Measurements from ENCODE around the gene UQCRH.

The UQCRH gene

DNA sequence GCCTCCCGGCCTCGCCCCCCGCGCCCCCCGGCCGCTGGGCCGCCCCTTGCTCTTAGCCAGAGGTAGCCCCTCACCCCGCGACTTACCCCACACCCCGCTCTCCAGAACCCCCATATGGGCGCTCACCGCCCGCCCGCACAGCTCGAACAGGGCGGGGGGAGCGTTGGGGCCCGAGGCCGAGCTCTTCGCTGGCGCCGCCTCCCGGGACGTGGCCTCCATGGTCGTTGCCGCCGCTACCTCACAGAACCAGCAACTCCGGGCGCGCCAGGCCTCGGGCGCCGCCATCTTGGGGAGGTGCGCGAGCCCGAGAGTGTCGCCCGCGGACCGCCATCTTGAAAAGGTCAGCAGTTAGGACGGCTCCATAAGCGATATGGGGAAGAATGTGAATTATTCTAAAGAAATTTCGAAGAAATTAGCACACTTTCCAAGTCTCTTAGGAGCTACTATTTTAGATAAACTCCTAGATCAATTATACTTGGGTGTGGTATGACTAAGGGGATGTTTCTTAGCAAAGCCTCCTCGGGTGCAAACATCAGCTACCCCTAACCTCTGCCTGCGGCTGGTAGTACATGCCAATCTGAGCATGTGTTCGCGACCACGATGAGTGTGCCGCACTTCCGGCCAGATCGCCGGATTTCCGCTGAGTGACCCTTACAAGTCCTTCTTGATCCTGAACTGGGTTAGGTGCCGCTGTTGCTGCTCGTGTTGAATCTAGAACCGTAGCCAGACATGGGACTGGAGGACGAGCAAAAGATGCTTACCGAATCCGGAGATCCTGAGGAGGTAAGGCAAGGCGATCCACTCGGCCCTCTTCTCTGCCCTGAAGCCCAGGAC lies at the start of gene UQCRH, which contains the start of gene LRRC41:
UQCRH (plus strand) TSS at position 661 of the 834 bp plus-strand sequence; CDS start at position 730, 69 bp downstream.
LRRC41 (minus strand) TSS at position 579 of the 834 bp plus-strand sequence; CDS start at position 285, 294 bp downstream.
- DNase-seq (ENCODE audit: low spot score) = peak; percentile 95

DNA sequence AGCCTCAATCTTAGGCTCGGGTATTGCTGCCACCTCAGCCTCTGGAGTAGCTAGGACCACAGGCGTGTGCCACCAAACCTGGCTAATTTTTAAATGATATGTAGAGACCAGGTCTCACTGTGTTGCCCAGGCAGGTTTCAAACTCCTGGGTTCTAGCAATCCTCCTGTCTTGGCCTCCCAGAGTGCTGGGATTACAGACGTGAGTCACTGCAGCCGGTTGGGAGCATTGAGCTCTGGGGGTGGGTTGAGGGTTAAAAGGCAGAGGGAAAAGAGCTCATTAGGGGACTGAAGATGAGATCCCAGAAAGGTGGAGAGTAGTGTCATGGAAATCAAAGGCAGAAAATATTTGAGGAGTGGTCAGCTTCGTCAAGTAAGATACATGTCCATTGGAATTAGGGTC lies 48.8 kb upstream of the UQCRH start:
- DNase-seq (ENCODE audit: low spot score) = no peak

DNA sequence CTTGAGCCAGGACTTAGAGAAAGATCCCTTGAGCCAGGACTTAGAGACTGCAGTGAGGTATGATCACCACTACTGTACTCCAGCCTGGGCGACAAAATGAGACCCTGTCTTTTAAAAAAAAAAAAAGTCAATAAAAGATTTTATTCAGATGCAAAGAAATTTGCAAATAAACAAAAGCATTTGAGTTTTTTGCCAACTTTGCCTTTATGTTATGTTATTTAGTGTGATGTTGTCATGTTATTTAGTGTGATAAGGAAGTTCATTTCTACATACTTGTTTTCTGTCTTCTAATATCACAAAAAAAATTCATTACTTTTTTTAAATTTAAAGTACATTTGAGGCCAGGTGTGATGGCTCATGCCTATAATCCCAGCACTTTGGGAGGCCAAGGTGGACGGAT lies 47.0 kb upstream of the UQCRH start:
- DNase-seq (ENCODE audit: low spot score) = no peak

DNA sequence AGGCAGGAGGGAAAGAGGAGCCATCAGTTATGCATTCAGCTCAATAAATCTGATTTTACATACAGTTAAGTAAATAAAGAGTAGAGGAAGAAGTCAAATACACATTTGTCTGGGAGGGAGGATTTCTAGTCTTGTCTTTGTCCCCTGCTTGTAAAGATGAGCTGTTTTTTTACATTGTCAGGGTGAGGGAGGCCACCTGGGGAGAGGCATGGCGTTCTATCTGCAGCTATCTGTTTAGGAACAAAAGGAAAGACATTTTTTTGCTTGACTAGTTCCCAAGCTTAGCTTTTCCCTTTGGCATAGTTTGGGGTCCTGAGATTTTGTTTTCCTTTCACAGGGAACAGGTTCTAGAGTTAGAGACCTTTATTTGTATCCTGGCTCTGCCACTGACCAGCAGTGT lies 41.0 kb upstream of the UQCRH start:
- DNase-seq (ENCODE audit: low spot score) = no peak

DNA sequence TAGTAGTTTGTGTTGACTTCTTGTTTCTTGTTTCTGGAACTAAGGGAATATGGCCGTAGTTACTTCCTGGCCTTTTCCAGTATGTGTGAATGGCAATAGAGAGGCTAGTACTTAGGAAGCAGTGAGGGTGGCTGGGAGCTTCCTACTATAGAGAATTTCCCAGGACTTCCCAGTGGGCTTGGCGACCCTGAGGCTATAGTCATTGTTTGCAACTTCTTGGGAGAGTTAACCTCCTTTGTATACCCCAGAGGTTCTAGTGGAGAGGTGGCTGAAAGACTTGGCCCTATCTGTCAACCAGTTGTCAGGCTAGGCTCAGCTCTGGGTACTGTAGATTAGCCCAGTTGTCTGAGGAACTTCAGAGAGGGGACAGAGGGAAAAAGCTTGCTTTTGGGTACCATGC lies 40.4 kb upstream of the UQCRH start:
- no peak for DNase-seq (ENCODE audit: low spot score)

DNA sequence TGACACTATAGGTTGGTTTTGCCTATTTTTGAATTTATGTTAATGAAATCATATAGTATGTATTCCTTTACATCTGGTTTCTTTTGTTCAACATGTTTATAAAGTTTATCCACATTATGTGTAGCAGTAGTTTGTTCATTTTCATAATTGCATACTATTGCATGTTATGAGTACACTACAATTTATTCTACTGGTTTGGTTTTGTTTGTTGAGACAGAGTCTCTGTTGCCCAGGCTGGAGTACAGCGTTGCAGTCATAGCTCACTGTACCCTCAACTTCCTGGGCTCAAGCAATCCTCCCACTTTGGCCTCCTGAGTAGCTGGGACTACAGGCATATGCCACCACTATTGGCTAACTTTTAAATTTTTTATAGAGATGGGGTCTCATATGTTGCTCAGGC lies 34.9 kb upstream of the UQCRH start:
- no peak for DNase-seq (ENCODE audit: low spot score)

DNA sequence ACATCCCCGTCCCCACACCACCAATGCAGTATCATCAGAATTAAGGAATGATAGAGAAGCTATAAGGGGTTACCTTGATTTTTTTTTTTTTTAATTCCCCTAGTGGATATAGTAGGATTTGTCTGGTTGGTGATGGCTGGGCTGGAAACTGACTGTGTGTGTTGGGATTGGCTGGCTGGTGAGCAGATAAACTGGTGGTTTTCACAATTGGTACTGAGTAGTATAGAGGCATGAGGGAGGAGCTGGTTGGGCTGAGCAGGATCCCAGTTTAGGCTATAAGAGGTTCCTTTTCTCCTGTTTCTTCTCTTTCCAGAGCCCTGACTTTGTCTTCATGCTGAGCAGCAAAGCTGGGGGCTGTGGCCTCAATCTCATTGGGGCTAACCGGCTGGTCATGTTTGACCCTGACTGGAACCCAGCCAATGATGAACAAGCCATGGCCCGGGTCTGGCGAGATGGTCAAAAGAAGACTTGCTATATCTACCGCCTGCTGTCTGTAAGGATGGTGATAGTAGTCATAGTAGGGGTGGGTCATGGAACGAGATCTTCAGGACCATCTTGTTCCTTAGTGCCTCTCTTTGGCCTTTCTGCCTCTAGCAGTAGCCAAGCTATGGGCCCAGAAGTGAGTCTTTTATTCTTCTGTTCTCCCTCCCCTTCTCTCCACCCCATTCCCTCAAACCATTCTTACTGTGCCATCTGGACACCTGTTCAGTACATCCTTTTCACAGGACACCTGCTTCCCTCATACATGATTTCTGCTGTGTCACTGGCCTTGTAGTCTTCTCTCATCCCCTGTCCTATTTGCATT lies 29.1 kb upstream of the UQCRH start:
- no peak for DNase-seq (ENCODE audit: low spot score)

DNA sequence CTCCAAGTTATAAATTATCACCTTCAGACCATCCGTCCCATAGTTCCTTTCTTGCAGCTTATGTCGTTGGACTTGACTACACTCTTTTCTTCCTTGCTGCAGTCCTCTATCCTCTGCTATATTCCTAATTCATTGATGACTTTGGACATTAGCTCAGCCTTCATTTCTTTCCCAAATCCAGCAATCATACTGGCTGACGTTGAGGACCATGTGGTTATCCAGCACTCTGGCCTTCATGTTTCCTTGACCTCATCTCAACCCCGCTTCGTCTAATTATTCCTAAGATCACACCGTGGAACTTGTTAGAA lies 28.5 kb upstream of the UQCRH start:
- DNase-seq (ENCODE audit: low spot score) = no peak

DNA sequence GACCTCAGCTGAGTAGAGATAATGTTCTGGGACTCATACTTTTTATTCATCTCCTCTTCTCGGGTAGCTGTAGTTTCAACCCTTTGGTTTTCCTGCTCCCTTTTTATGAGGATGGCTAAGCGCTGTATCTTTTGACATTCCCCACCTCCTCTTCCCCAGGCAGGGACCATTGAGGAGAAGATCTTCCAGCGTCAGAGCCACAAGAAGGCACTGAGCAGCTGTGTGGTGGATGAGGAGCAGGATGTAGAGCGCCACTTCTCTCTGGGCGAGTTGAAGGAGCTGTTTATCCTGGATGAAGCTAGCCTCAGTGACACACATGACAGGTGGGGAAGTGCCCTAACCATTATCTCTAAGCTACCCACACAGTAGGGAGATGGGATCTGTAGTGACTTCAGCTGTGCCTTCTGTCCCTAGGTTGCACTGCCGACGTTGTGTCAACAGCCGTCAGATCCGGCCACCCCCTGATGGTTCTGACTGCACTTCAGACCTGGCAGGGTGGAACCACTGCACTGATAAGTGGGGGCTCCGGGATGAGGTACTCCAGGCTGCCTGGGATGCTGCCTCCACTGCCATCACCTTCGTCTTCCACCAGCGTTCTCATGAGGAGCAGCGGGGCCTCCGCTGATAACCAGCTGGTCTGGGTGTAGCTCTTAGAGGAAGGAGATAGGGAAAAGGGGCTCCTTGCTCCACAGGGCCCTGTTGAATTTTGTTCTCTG lies 25.7 kb upstream of the UQCRH start:
- no peak for DNase-seq (ENCODE audit: low spot score)

DNA sequence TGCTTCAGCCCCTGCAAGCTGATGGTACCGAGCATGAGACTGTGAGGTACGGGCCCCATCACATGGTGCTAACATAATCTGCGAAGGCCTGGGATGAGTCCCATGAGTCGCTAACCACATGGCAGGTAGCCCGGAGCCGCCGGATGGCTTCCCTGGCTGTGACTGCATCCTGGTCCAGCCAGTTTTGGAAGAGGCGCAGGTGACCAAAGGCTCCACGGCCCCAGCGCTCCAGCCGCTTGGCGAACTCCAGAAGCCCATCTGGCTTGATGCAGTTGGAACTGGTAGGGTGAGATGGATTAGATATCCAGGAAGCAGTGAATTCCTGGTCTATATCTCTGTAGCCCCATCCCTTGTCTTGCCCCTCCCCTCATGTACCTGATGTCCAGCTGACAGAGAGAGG lies 24.7 kb upstream of the UQCRH start:
- no peak for DNase-seq (ENCODE audit: low spot score)

DNA sequence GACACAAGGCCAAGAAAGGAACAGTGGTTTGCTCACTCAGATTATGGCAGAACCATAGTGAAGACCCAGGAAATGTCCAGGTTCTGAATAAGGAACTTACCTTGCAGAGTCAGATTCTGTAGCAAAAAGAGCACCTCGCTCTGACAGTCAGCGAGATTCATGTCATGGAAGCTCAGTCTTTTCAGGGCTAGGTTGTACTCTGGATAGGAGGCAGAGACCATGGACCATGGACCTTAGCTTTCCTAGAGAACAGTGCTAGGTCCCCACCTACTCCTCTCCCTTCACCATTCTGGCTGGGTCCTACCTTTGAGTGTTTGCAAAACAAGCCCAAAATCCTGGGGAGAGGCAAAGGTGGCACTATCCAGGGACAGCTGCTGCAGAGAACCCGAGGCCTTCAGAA lies 23.4 kb upstream of the UQCRH start:
- no peak for DNase-seq (ENCODE audit: low spot score)

DNA sequence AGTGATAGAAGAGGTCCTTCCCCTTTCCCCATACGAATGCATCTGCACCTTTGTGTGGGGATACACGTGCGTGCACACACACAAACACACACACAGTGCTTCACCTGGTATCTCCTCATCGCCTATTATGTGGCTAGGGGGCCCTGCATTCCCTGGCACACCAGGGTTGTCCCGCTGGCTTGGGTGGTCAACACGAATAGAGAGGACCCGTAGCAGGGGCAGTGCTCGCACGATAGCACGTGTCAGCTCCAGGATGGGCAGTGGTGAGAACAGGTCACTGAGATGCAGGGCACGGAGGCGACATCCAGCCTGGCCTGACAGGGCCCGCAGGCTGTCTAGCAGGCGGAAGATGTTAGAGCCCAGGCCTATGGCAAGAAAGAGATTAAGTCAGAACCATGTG lies 22.5 kb upstream of the UQCRH start:
- DNase-seq (ENCODE audit: low spot score) = no peak

DNA sequence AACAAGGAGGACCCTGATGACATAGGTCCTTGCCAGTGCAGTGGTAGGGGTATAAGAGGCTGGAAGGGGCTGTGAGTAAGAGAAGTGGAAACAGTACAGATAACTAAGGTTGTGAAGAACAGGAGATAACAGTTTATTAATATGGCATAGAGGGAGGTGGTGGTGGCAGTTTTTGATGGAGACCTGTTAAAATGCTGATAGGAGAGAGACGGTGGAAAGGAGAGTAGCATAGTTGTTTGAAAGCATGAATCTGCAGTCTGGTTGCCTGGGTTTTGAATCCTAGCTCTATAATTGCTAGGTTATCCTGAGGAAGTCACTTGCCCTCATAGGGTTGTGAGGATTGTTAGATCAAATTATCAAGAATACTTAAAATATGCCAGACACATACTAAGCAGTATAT lies 19.4 kb upstream of the UQCRH start:
- no peak for DNase-seq (ENCODE audit: low spot score)

DNA sequence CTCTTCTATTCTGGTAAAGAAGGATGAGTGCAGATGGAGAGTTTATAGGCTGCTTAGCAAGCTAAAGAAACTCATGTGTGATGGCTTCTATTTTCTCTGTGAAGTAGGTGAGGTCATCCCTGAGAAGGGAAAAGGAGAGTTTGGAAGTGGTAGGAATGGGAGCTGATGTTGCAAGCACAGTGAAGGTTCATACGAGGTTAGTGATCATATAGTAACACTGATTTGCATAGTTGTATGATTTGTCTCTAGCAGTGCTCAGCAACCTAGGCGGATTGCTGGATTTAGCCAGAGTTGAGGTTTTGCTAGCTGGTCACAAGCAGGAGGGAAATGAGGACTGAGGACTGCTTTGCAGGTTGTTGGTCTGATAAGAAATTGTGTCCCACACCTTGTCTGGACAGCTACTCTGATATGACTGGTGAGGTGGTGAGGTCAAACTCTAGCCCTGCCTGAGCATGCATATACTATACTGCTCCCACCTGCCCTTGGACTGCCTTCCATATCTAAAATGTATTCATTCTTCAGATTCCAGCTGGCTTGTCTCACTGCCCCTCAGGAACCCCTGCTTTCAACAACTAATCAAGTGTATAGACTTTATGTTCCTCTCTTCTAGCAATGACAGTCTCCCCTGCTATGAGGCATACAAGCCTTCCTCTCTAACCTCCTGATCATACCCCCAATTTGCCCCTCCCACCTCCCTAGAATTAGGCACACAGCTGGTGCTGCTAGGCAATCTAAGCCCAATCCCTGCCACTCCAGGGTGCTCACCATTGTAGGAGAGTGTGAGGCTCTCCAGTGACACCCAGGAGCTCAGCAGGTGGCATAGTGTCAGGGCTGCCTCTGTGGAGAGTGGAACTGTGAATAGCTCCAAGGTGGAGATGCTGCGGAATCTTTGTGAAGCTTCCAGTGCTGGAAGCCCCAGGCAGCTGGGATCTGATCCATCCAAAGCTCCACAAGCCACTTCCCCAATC lies 18.6 kb upstream of the UQCRH start:
- DNase-seq (ENCODE audit: low spot score) = no peak

DNA sequence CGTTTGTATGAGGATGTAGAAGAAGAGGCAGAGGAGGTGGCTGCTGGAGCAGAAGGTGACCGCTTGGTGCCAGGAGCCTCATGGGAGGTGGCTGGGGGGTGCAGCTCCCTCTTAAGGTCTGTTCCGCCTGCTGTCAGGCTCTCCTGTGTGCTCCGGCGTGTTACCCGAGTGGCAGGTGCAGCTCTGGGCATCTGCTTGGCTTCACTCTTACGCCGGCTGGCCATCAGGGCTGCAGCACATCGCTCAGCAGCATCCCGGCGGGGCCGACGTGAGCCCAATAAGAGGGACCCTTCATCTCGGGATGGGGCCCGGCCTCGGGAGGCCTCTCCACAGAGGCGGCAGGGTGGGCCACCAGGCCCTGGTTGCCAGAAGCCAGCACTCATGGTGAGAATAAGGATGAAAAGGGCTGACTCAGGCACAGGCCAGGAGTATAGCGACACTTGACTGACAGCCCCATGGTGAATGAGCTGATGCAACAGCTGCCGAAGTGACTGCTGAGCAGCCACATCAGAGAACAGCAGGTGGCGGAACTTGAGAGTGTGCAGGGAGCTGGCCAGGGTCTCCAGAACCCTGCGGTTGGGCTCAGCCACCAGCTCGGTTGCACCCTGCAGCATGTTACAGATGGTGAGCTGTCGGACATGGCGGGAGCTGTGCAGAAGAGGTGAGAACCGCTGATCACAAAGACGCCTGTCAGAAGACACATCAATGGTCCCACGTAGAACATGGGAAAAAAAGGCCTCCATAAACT lies 17.6 kb upstream of the UQCRH start:
- DNase-seq (ENCODE audit: low spot score) = no peak

DNA sequence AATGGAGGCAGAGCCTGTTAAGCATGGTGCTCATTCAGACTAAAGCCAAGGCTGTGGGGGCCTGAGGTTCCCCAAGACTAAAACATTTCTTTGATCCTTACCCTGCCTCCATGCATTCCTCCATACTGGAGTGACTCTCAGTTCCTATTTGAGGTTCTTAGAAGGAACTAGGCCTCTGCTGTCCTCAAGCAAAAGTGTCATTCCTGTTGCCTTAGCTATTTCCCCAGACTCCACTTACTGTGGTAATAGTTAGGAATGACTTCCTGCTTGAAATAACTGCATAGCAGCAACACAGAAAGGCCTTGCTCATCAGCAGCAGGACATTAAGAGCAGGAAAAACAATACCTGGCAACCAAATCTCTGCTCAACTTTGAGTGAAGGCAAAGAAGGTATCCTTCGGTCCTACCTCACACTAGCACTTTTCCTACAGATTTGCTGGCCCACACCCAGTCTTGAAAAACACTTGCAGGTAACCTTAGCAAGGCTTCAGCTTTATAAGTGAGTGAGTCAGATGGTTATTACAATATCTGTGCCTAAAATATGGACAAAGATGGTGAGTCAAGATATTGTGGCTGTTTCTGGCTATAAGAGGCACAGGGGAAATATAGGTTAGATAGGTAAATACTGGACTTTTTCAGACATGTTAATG lies 14.9 kb upstream of the UQCRH start:
- peak; percentile 60 for DNase-seq (ENCODE audit: low spot score)

DNA sequence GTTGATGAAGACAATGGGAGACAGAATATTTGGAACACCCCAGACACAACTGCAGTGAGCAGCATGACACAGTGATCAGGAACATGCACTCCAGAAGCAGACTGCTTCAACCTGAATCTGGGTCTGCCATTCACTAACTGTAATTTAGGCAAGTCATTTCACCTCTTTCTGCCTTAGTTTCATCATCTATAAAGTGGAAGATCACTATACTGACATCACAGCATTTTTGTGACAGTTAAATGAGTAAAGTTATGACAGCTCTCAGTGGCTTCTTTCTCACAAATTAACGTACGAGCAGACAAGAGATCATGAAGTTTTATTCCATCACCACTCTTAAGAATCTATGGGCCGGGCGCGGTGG lies 14.4 kb upstream of the UQCRH start:
- DNase-seq (ENCODE audit: low spot score) = no peak

DNA sequence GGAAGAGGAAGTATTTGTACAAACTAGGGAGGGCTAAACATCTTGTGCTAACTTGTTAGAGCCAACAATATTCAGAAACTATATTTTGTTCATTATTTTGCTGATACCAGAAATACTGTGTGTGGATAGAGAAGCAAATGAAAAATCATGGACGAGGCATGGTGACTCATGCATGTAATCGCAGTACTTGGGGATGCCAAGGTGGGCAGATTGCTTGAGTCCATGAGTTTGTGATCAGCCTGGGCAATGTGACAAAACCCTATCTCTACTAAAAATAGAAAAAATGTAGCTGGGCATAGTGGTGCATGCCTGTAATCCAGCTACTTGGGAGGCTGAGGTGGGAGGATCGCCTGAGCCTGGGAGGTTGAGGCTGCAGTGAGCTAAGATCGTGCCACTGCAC lies 13.5 kb upstream of the UQCRH start:
- no peak for DNase-seq (ENCODE audit: low spot score)

DNA sequence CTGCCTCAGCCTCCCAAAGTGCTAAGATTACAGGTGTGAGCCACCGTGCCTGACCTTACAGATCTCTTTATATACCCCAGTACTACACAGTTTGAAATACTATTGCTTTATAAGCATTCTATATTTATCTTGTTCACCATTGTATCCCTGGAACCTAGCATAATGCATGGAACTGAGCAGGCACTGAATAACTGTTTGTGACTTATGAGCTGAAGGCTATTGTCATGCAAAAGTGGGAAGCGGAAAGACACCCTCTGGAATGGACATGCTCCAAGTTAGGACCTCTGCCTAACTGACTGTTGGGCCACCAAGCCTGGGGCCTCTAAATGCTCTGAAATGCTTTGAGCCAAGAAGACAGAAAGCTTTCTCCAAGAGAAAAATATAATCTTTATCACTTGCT lies 8.2 kb upstream of the UQCRH start:
- no peak for DNase-seq (ENCODE audit: low spot score)

DNA sequence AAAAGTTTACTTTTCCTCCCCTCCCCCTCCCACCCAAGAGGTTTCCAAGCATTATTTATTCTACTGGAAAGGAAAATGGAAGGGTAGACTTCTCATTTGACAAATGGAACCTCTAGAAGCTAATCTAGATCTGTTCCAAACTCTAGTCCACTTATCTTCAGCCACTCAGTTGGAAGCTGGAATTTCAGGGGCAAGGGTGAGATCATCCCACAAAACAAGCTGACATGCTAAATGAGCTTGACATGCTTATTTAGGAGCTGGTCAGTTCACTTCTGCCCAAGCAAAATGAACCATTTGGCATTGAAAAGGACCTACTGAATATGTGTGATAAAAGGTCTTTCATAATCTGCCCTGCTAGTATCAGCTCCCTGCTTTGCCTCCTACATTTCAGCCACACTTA lies 5.1 kb upstream of the UQCRH start:
- no peak for DNase-seq (ENCODE audit: low spot score)

Data from AG20443 (cell line).